NOMO-1 treated with dmso at 0.1 percent for 144 hours (cell line): ENCODE measurements around the gene PACSIN3.

ENCODE experiments used
- DNase-seq: peaks from one replicate; lab custom pipeline; 2025; ENCODE audit not compliant: unreplicated experiment; lab: John Stamatoyannopoulos, UW

Gene PACSIN3

GRCh38 chr11:47177229-47177845 is 8.9 kb downstream of the PACSIN3 start:
- DNase-seq, result peak; percentile 77

GRCh38 chr11:47176328-47177228 is 9.7 kb downstream of the PACSIN3 start, which contains the start of gene ARFGAP2:
Gene ARFGAP2, minus strand, starts transcription at chr11:47176879. Its CDS starts 26 bp downstream, at chr11:47176853.
- DNase-seq, result peak; percentile 95

- DNase-seq, result peak; percentile 52
Measured at GRCh38 chr11:47175746-47176327, 10.4 kb downstream of the PACSIN3 start.

GRCh38 chr11:47172740-47173336 is 13.4 kb downstream of the PACSIN3 start:
- DNase-seq, result no peak

GRCh38 chr11:47171856-47172255 is 14.4 kb downstream of the PACSIN3 start:
- no peak for DNase-seq

- DNase-seq, result no peak
Measured at GRCh38 chr11:47171061-47171838, 15.0 kb downstream of the PACSIN3 start.

GRCh38 chr11:47166368-47166767 is 19.9 kb downstream of the PACSIN3 start:
- no peak for DNase-seq

- no peak for DNase-seq
Measured at GRCh38 chr11:47165253-47165840, 20.9 kb downstream of the PACSIN3 start.

GRCh38 chr11:47164321-47164720 is 21.9 kb downstream of the PACSIN3 start:
- DNase-seq, result no peak

- no peak for DNase-seq
Measured at GRCh38 chr11:47163898-47164297, 22.3 kb downstream of the PACSIN3 start.

- DNase-seq, result no peak
Measured at GRCh38 chr11:47163193-47163592, 23.0 kb downstream of the PACSIN3 start.

GRCh38 chr11:47162426-47162825 is 23.8 kb downstream of the PACSIN3 start:
- DNase-seq, result no peak

GRCh38 chr11:47161890-47162289 is 24.3 kb downstream of the PACSIN3 start:
- DNase-seq, result no peak

- peak; percentile 42 for DNase-seq
Measured at GRCh38 chr11:47161134-47161854, 24.9 kb downstream of the PACSIN3 start.

- no peak for DNase-seq
Measured at GRCh38 chr11:47160753-47161133, 25.5 kb downstream of the PACSIN3 start.

- no peak for DNase-seq
Measured at GRCh38 chr11:47158242-47158641, 28.0 kb downstream of the PACSIN3 start.

GRCh38 chr11:47157805-47158204 is 28.4 kb downstream of the PACSIN3 start:
- no peak for DNase-seq

GRCh38 chr11:47156951-47157350 is 29.3 kb downstream of the PACSIN3 start:
- DNase-seq, result no peak

- no peak for DNase-seq
Measured at GRCh38 chr11:47156333-47156732, 29.9 kb downstream of the PACSIN3 start.

- DNase-seq, result no peak
Measured at GRCh38 chr11:47155879-47156278, 30.4 kb downstream of the PACSIN3 start.
